Pancreas (tissue), 10 donors: ENCODE measurements around the gene MAP1B. TPM values are rescaled to one million over a fixed set of nuclear protein-coding genes. Genes with fewer than 3 reads are reported as not detected.

Experiments
- ATAC-seq, 4 donors: fragments of 200-7000 bp; cut with Tn5 transposase; one replicate each; pipeline versions ENCODE4 v1.8.0 to v1.9.1; 2020; ENCODE audit warnings: mild to moderate bottlenecking in 4 of 4, moderate library complexity in 4 of 4
- DNase-seq, 6 donors: peaks; one replicate each; pipeline ENCODE4 v3.0.0-alpha.2; 2020
- FAIRE-seq: peaks from 2 replicates; lab custom pipeline; 2012; peaks lifted over from hg19 to GRCh38; lab: Jason Lieb, UNC
- H3K27ac ChIP-seq, 4 donors: fragments of 200-600 bp; sonication (generic); 1 replicate in 3 of 4; 2 replicates in 1 of 4; pipeline versions ENCODE4 v1.5.0 to v1.8.0; 2020
- H3K27me3 ChIP-seq, 4 donors: fragments of 200-600 bp; one replicate each; pipeline ENCODE4 v1.8.0; 2021
- H3K36me3 ChIP-seq, 3 donors: fragments of 200-600 bp; sonication (generic) in 1 of 3; one replicate each; pipeline versions ENCODE4 v1.5.0 to v1.8.0; 2020 to 2021
- H3K4me1 ChIP-seq, 3 donors: fragments of 200-600 bp; one replicate each; pipeline ENCODE4 v1.8.0; 2021
- H3K4me3 ChIP-seq, 4 donors: fragments of 200-600 bp; sonication (generic) in 2 of 4; one replicate each; pipeline versions ENCODE4 v1.5.0 to v1.8.0; 2020 to 2021
- H3K9me3 ChIP-seq, 4 donors: fragments of 200-600 bp; one replicate each; pipeline ENCODE4 v1.8.0; 2021
- WGBS, 2 donors: extraction: QIAGEN DNeasy Blood & Tissue Kit; methylation state at CpG; one replicate each; pipeline ENCODE4 v1.1.7; 2013; 5-methylcytosine and 5-hydroxymethylcytosine counted together
- intact Hi-C, 3 donors: fragments of 100-400 bp; cut with DNase I; formaldehyde crosslinking; loops; one replicate each; pipeline versions ENCODE4 v1.11.1 to v1.14.2; 2022
- polyA plus RNA-seq, 2 donors: library from polyadenylated mRNA; stranded (reverse); fragments of 200-250 nt; gene quantifications; one replicate each; pipeline ENCODE4 v1.2.3, GENCODE V29; 2013
- total RNA-seq, 6 donors: library from RNA; stranded (reverse); fragmentation: NEBNext Ultra II Directional in 4 of 6; extraction: Animal tissue kit (Norgen Biotek cat#: 25700) in 4 of 6; gene quantifications; one replicate each; pipeline versions ENCODE4 v1.2.1 to v1.2.4, GENCODE V29; 2021 to 2023
- TF ChIP-seq, protein P1 (sequence below), 4 donors: fragments of 200-600 bp; sonication (generic) in 3 of 4; IDR thresholded peaks; one replicate each; pipeline versions ENCODE4 v1.5.0 to v1.8.0; 2021; ENCODE audit warnings: antibody characterized with exemption in 4 of 4
- donor health status: healthy with polysubstance abuse.
- donor health status: DM: no; HTN: no; CAD: no; lungs with moderate emphysema.
- donor health status: DM: no; HTN: no; CAD: no.
- donor health status: control.
- donor health status: control.
- donor health status: Bipolar disorder and iron deficiency.
- donor health status: DM: yes; HTN: yes; CAD: no.
- donor health status: DM: no; HTN: no; CAD: no.
- donor health status: DM: no; HTN: no; CAD: no.
- donor health status: DM: yes; HTN: yes; CAD: no.

Gene MAP1B
- total and polyA plus RNA-seq, 8 donors: 2.4 to 16.8 (median 5.4) TPM

DNA sequence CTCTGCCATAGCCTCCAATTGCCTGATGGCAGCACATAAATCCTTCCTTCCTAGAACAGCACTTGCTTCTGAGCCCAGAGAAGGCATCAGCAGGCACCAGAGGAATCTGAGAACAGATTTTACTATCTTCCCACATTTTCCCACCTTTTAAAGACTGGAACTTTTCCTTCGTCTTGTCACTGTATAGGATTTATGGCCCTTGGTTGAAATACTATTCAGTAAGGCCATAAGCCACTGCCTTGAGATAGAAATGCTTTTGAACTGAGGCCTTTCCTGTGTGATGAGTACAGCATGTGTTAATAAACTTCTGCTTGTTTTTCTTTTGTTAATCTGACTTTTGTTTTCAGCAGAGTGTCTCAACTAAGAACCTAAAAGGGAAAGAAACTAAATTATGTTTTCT is 128.4 kb downstream of the MAP1B start:
- DNase-seq (no peak), ATAC-seq (no peak), FAIRE-seq (no peak)
- no peak overlapping the region for H3K4me3 ChIP-seq
- no peaks in the 10 kb centered on the region for H3K9me3 ChIP-seq
- intact Hi-C loops: no loop called here
- WGBS, 2 donors: 92 to 97% methylated on average over 1 of the region's 1 CpG
- no peaks in the 10 kb centered on the region for H3K27me3 ChIP-seq
- no peak overlapping the region for H3K27ac ChIP-seq
- TF ChIP-seq, protein P1, sequence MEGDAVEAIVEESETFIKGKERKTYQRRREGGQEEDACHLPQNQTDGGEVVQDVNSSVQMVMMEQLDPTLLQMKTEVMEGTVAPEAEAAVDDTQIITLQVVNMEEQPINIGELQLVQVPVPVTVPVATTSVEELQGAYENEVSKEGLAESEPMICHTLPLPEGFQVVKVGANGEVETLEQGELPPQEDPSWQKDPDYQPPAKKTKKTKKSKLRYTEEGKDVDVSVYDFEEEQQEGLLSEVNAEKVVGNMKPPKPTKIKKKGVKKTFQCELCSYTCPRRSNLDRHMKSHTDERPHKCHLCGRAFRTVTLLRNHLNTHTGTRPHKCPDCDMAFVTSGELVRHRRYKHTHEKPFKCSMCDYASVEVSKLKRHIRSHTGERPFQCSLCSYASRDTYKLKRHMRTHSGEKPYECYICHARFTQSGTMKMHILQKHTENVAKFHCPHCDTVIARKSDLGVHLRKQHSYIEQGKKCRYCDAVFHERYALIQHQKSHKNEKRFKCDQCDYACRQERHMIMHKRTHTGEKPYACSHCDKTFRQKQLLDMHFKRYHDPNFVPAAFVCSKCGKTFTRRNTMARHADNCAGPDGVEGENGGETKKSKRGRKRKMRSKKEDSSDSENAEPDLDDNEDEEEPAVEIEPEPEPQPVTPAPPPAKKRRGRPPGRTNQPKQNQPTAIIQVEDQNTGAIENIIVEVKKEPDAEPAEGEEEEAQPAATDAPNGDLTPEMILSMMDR (IDR thresholded peaks at IDR 0.05): no peak
- H3K4me1 ChIP-seq: no peaks in the 10 kb centered on the region
- no peaks in the 10 kb centered on the region for H3K36me3 ChIP-seq

DNA sequence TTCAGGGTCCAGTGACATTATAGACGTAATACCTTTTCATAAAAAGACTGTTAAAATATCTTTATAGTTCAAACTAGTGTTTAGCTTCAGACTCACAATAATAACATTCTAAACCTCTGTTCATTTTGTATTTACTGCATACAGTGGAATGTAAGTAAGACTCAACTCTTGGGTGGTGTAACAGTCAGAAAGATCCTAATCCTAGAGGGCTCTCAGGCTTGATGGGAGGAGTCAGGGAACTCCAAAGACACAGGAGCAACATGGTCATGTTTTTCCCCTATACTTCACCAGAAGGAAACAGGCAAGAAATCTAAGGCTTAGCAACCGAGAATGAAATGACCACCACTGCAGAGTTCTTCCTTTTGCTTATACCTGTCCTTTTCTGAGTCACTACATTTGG is 130.1 kb downstream of the MAP1B start:
- 97 to 99% methylated on average over 2 of the region's 2 CpGs for WGBS, 2 donors

DNA sequence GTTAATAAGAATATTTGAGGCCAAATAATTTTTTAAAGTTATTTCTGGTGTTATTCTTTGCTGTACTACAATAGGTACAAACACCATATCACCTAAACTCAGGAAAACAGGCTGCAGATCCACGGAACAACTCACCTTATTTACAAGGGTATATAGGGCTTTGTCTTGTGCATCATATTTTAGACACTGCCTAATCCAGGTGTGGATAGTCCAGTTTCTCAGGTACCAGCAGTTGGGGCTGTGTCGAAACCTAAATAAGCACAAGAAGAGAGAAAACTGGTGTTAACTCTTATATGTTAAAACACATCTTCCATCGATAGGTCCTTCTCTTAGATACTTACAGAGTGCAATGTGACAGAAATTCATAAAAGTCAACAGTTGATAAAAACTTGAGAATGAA is 130.6 kb downstream of the MAP1B start:
- WGBS, 2 donors: 99 to 100% methylated on average over 3 of the region's 3 CpGs
- no peak for ATAC-seq
- H3K27ac ChIP-seq: no peak overlapping the region
- TF ChIP-seq, protein P1 (IDR thresholded peaks at IDR 0.05): no peak
- intact Hi-C loops: no loop called here
- H3K4me1 ChIP-seq: peaks cover 0 to 3% (median 0%) of the 10 kb centered on the region in 3 donors
- H3K4me3 ChIP-seq: no peak overlapping the region
- no peak for FAIRE-seq
- H3K27me3 ChIP-seq: no peaks in the 10 kb centered on the region
- H3K36me3 ChIP-seq: no peaks in the 10 kb centered on the region
- no peak for DNase-seq
- no peaks in the 10 kb centered on the region for H3K9me3 ChIP-seq

More for the DNA sequence above, 130.1 kb downstream of the MAP1B start:
- ATAC-seq (no peak), DNase-seq (no peak), FAIRE-seq (no peak)
- Histone ChIP-seq H3K27me3 (no peaks in the 10 kb centered on the region), H3K27ac (no peak overlapping the region), H3K36me3 (no peaks in the 10 kb centered on the region), H3K4me1 (peaks cover 0 to 3% (median 0%) of the 10 kb centered on the region in 3 donors), H3K4me3 (no peak overlapping the region), H3K9me3 (no peaks in the 10 kb centered on the region)
- intact Hi-C loops: no loop called here
- TF ChIP-seq, protein P1 (IDR thresholded peaks at IDR 0.05): no peak

DNA sequence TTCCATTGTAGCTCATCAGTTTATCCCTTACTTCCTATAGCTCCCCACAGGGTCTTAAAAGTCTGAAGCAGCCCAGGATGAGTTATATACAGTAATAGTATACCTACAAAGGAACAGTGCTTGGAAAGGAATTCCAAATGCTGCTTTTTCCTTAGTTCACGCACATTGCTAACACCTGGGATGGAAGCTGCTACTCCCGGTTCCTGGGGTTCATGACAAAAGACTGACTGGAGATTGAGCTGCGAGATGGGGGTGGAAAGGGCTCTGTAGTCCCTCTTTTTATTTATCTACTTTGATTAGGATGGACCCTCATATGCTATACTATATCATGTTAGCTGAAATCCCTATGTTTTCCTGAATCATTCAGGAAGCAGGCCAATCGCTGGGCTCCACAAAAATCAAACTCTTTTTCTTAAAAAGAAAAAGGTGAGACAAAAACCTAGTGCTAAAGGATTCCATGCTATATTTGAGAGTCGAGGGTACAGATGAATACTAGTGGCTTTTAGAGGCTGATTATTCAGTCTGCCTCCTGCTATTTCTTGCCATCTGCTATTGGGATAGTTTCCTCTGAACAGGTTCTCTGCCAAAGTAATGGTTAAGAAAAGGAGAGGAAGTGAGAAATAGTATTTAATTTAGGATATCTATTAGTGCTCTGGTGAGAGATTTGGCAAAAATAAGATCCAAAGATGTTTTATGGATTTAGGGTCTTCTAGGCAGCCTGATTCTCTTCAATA is 131.6 kb downstream of the MAP1B start:
- DNase-seq (no peak), ATAC-seq (no peak), FAIRE-seq (no peak)
- H3K4me3 ChIP-seq: no peak overlapping the region
- peaks cover 0 to 3% (median 0%) of the 10 kb centered on the region in 3 donors for H3K4me1 ChIP-seq
- intact Hi-C loops: no loop called here
- no peaks in the 10 kb centered on the region for H3K9me3 ChIP-seq
- H3K36me3 ChIP-seq: no peaks in the 10 kb centered on the region
- TF ChIP-seq, protein P1 (IDR thresholded peaks at IDR 0.05): no peak
- 88 to 94% methylated on average over 5 of the region's 5 CpGs for whole genome bisulfite sequencing, 2 donors
- H3K27me3 ChIP-seq: no peaks in the 10 kb centered on the region
- H3K27ac ChIP-seq: no peak overlapping the region
